Measurements from ENCODE around the gene ANTXR1. TPM values are rescaled to one million over a fixed set of nuclear protein-coding genes. Genes with fewer than 3 reads are reported as not detected.

ANTXR1 gene
- total RNA-seq, 1 donor from 2014 or later = 54.3 TPM

DNA sequence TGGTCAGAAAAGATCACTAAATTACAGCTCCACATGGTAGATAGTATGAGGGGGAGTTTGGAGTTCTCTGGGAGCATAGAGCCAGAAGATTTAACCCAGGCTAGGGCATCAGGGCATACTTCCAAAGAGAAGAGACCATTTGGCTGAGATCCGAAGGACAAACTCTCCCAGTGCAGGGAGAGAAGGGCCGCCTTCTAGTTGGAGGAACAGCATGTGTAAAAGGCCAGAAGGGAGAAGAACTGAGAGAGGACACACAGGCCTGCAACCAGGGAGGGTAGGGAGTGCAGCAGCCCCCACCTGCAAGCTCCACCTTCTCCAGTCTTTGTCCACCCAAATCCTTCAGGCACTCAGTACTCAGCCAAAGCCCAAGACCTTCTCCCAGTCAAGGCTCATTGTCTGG lies 192.1 kb downstream of the ANTXR1 start:
- H3K4me3 ChIP-seq = no peak overlapping the region
- no peaks in the 10 kb centered on the region for H3K27me3 ChIP-seq (ENCODE audit: low read depth)
- no peak overlapping the region for H3K27ac ChIP-seq
- no peak for ATAC-seq
- H3K4me1 ChIP-seq = peaks cover 9% of the 10 kb centered on the region
- intact Hi-C loops (cut with DNase I) = no loop called here
- no peak for DNase-seq
- H3K36me3 ChIP-seq = no peaks in the 10 kb centered on the region
- H3K9me3 ChIP-seq = no peaks in the 10 kb centered on the region
- TF ChIP-seq, protein P1, sequence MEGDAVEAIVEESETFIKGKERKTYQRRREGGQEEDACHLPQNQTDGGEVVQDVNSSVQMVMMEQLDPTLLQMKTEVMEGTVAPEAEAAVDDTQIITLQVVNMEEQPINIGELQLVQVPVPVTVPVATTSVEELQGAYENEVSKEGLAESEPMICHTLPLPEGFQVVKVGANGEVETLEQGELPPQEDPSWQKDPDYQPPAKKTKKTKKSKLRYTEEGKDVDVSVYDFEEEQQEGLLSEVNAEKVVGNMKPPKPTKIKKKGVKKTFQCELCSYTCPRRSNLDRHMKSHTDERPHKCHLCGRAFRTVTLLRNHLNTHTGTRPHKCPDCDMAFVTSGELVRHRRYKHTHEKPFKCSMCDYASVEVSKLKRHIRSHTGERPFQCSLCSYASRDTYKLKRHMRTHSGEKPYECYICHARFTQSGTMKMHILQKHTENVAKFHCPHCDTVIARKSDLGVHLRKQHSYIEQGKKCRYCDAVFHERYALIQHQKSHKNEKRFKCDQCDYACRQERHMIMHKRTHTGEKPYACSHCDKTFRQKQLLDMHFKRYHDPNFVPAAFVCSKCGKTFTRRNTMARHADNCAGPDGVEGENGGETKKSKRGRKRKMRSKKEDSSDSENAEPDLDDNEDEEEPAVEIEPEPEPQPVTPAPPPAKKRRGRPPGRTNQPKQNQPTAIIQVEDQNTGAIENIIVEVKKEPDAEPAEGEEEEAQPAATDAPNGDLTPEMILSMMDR (IDR thresholded peaks at IDR 0.05) = no peak

DNA sequence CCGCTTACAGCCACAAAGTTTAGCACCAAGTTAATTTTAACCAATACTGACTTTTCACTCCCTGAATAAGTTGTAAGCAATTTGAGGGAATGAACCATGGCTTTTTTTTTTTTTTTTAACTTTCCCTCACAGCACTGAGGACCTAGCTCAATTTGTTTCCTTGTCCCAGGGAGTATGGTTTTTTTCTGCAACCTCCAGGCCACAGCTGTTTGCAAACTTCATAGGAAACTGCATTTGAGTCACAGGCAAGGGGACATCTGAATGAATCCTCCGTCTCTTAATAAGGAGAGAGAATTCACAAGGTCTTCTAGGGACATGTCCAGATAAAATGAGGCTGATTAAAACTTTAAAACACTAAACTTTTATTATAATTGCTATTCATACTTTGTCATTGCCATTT lies 192.5 kb downstream of the ANTXR1 start:
- H3K36me3 ChIP-seq = no peaks in the 10 kb centered on the region
- ATAC-seq (no peak), DNase-seq (no peak)
- no peaks in the 10 kb centered on the region for H3K27me3 ChIP-seq (ENCODE audit: low read depth)
- no peaks in the 10 kb centered on the region for H3K9me3 ChIP-seq
- TF ChIP-seq, protein P1 (IDR thresholded peaks at IDR 0.05) = no peak
- H3K4me3 ChIP-seq = no peak overlapping the region
- H3K27ac ChIP-seq = no peak overlapping the region
- intact Hi-C loops (cut with DNase I) = no loop called here
- peaks cover 5% of the 10 kb centered on the region for H3K4me1 ChIP-seq

DNA sequence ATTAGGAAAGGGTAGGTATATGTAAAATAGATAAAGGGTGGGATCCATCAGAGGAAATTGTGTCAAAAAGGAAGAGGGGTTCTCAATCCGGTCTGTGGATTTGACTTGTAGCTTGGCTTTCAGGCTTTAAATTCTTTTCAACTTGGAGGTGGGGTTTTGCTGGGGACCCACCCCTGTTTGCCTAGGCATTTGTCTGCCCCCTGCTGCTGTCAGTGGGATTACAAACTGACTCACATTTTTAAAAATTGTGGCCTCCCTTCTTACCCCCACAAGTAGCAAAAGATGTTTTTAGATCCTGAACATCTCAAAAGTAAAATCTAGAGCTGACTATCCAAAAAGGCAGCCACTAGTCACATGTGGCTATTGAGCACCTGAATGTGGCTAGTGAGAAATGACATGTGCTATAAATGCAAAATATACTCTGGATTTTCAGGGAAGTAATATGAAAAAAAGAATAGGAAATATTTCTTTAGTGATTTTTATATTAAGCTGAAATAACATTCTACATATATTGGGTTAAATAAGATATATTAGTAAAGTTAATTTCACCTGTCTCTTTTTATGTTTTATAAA lies 195.1 kb downstream of the ANTXR1 start:
- TF ChIP-seq, protein P1 (IDR thresholded peaks at IDR 0.05) = no peak
- H3K27ac ChIP-seq = no peak overlapping the region
- H3K27me3 ChIP-seq (ENCODE audit: low read depth) = no peaks in the 10 kb centered on the region
- intact Hi-C loops (cut with DNase I) = no loop called here
- ATAC-seq = no peak
- no peak overlapping the region for H3K4me3 ChIP-seq
- no peaks in the 10 kb centered on the region for H3K4me1 ChIP-seq
- no peaks in the 10 kb centered on the region for H3K9me3 ChIP-seq
- no peaks in the 10 kb centered on the region for H3K36me3 ChIP-seq
- DNase-seq = no peak

DNA sequence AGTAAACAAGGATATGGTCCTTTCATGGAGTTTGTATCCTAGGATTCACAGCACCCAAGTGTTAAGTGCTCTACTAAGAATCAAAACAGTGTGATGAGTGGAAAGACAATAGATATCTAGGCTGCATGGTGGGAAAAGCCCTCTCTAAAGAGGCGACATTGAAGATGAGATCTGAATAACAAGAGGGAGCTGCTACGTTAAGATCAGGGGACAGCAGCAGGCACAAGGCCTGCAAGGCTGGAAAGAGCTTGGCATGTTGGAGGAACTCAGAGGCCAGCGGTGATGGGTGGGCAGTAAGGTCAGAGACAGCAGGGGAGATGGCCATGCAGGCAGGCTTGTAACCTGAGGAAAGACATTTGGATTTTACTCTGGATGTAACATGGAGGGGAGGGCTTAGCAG lies 196.5 kb downstream of the ANTXR1 start:
- Histone ChIP-seq H3K4me1 (peaks cover 10% of the 10 kb centered on the region), H3K4me3 (no peak overlapping the region), H3K27me3 (ENCODE audit: low read depth) (no peaks in the 10 kb centered on the region), H3K9me3 (no peaks in the 10 kb centered on the region), H3K27ac (no peak overlapping the region), H3K36me3 (no peaks in the 10 kb centered on the region)
- no peak for DNase-seq
- no peak for ATAC-seq
- intact Hi-C loops (cut with DNase I) = no loop called here
- TF ChIP-seq, protein P1 (IDR thresholded peaks at IDR 0.05) = no peak

DNA sequence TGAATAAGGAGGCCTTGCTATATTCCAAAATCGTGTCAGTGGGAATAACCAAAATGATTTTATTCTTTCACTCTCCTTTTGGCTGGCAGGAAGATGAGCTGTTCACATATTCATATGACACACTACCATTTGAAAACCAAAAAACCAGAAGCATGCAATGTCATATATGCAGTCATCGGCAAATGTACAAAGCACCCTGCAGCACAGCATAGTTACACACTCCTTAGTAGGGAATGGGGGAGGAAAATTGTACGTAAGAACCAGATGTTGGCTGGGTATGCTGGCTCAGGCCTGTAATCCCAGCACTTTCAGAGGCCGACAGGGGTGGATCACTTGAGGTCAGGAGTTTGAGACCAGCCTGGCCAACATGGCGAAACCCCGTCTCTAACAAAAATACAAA lies 197.4 kb downstream of the ANTXR1 start:
- no peak overlapping the region for H3K27ac ChIP-seq
- peaks cover 15% of the 10 kb centered on the region for H3K4me1 ChIP-seq
- DNase-seq (no peak), ATAC-seq (no peak)
- no peaks in the 10 kb centered on the region for H3K9me3 ChIP-seq
- intact Hi-C loops (cut with DNase I) = no loop called here
- no peaks in the 10 kb centered on the region for H3K27me3 ChIP-seq (ENCODE audit: low read depth)
- TF ChIP-seq, protein P1 (IDR thresholded peaks at IDR 0.05) = no peak
- no peak overlapping the region for H3K4me3 ChIP-seq
- no peaks in the 10 kb centered on the region for H3K36me3 ChIP-seq

Measured in lower lobe of right lung (tissue), 2 donors.